Limb (tissue), 2 donors: ENCODE measurements around the gene CNDP1.
A peak's percentile ranks its signal among the peaks of the same experiment; 100 is the strongest.

Experiments used
- DNase-seq, 2 donors: peaks; one replicate each; pipeline ENCODE4 v3.0.0-alpha.2; 2016; ENCODE audit errors: extremely low spot score in 2 of 2

Gene CNDP1

GRCh38 chr18:74506448-74507084 lies 27.7 kb upstream of the CNDP1 start:
- DNase-seq: peak; percentile 83 to 87

DNA sequence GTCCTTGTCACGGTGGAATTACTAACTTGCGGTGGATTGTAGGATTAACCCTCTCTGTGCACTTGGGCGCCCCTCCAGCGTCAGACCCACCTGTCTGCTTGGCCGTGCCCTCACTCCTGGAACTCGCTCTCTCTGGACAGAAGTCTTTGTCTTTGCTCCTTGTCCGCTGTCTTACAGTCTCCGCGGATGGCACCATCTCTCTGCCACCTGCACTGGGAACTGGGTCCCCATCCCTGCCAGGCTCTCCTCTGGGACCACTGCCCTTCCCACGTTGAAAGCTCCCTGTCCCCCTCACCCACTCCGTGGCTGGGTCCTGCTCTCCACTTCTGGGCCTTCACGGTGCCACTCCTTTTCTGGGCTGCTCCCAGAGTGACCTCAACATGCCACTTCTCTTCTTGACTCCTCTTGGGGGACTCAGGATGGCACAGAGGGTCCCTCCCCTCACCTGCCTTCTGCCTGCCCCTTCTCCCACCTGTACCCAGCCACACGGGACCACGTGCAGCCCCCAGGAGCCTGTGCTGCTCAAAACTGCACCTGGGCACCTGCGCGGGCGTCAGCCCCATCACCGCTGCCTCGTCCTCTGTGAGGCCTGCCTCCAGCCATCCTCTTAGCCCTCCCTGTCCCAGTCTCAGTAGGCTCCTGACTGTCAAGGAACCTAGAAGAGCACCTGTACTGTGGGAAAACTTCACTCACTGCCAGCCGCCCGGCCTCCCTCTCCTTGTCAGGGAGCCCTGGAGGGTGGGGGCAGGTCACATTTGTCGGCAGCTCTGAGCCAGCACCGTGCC lies 27.0 kb upstream of the CNDP1 start:
- no peak for DNase-seq

GRCh38 chr18:74507927-74508326 lies 26.4 kb upstream of the CNDP1 start:
- DNase-seq: peak in 1 of 2 donors; percentile 21

- peak in 1 of 2 donors; percentile 9 for DNase-seq
These were observed 25.9 kb upstream of the CNDP1 start for GRCh38 chr18:74508366-74508765.

- DNase-seq: peak in 1 of 2 donors; percentile 4
These were observed 25.5 kb upstream of the CNDP1 start for GRCh38 chr18:74508821-74509225.

- DNase-seq: peak in 1 of 2 donors; percentile 26
These were observed 24.2 kb upstream of the CNDP1 start for GRCh38 chr18:74509856-74510769.

DNA sequence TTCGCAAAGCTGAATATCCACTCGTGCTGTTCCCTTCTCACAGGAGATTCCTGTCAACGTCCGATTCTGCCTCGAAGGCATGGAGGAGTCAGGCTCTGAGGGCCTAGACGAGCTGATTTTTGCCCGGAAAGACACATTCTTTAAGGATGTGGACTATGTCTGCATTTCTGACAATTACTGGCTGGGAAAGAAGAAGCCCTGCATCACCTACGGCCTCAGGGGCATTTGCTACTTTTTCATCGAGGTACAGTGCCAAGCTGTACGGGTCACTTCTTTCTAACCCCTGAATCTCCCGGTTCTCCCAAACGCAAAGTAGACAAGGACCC lies 23.6 kb upstream of the CNDP1 start:
- DNase-seq: peak in 1 of 2 donors; percentile 9

DNA sequence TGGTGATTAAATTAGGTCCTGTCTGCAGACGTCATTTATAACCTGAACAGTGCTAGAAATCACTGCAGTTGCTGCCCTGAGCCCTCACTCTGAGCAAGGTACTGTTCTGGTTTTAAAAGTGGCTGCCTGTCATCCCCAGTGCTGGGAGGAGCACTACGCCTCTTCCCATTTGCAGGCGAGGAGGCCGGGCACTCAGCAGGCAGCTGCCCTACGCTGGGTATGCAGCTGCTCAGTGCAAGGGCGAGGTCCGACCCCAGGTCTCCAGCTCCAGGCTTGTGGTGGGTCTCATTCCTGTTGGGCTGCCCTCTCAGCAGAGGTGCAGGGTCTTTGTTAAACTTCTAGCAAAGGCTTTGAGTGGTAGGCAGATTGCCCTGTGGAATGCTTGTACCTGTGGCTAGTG lies 22.5 kb upstream of the CNDP1 start:
- DNase-seq: peak in 1 of 2 donors; percentile 12

GRCh38 chr18:74512321-74513053 lies 21.8 kb upstream of the CNDP1 start:
- DNase-seq: peak in 1 of 2 donors; percentile 4

GRCh38 chr18:74513149-74513882 lies 21.0 kb upstream of the CNDP1 start:
- DNase-seq: no peak

GRCh38 chr18:74513883-74514205 lies 20.5 kb upstream of the CNDP1 start:
- no peak for DNase-seq

DNA sequence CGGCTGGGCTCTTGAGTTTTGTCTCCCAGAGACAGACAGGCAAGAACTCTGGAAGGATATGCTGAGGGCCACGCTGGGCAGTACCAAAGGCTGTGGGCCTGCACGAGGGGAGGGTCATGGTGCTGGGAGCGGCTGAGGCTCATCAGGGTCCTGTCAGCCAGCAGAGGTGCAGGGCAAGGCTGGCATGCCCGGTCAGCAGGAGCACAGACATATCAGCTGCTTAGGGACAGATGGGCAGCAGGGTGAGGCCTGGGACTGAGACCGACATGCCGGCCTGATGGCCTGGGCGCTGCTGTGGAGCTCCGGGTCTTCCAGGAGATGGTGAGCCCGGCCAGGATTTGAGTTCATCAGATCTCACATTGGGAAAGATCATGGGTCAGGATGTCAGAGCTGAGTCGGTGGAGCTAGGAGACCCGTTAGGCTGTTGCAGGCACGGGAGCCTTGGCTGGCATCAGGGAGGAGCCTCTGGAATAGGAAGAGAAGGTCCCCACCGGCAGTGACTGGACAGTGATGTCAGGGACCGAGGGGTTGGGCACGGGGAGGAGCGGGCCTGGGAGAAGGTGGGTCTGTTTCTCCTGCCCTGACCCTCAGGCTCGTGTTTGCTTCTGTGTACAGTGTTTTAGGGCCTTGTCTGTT lies 19.3 kb upstream of the CNDP1 start:
- no peak for DNase-seq

GRCh38 chr18:74515620-74516231 lies 18.6 kb upstream of the CNDP1 start:
- no peak for DNase-seq

- DNase-seq: no peak
These were observed 17.7 kb upstream of the CNDP1 start for GRCh38 chr18:74516271-74517235.

DNA sequence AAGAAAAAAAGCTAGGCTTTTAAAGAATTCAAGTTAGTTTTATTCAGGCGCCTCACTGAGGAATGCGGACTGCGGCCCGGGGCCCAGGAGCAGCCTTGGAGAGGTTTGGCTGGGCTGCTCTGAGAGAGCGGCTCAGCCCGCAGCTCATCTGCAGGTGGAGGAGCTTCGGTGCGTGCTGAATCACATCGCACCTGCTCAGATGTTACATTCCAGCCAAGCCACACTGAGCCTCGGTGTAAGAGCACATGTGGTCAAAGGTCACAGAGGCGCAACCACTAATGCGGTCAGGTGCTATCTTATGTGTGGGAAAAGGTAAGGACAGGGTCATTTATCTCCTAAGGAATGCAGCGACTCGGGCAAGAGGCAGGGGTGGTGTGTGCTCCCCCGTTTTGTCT lies 17.1 kb upstream of the CNDP1 start:
- no peak for DNase-seq

GRCh38 chr18:74518456-74519295 lies 15.6 kb upstream of the CNDP1 start:
- DNase-seq: no peak

DNA sequence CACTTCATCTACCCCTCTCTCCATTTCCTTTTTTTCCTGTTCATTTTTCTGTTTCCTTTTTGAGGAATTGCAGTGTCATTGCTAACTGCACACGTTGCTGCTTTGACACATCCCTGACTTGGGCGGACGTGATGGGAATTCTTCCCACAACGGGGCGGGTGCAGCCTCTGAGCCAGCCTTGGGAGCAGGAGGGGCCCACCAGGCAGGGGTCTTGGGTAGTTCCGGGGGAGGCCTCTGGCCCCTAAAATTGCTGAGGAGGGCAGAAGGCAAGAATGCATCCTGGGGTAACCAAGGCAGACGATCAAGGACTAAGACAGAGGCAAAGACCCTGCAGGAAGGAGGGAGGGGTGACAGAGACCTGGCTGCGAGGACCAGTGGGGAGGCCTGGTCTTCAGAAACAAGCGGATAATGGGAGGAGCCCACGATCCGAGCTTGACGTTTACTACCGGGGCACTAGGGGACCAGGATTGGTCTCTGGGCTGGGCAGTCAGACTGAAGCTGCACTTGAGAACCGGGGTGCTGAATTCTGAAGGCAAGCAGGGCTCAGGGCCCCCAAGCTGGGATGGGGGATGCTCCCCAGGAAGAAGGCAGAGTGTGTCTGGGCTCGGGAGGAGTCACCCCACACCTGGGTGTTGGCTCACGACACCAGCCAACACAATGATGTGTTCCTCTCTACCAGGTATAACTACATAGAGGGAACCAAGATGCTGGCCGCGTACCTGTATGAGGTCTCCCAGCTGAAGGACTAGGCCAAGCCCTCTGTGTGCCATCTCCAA lies 14.8 kb upstream of the CNDP1 start:
- DNase-seq: no peak
